Gastrocnemius medialis (tissue), 4 donors: Measurements from ENCODE around the gene OR9A2. TPM values are rescaled to one million over a fixed set of nuclear protein-coding genes. Genes with fewer than 3 reads are reported as not detected.

Experiments used
- ATAC-seq, 2 donors: fragments of 150-250 bp; one replicate each; pipeline ENCODE4 v1.9.1; 2016
- DNase-seq, 2 donors: peaks; one replicate each; pipeline ENCODE4 v3.0.0-alpha.2; 2019
- H3K27ac ChIP-seq, 4 donors: fragments of 200-600 bp; sonication (generic); 1 replicate in 1 of 4; 2 replicates in 3 of 4; pipeline ENCODE4 v1.5.1; 2016 to 2018; ENCODE audit warnings: mild to moderate bottlenecking in 2 of 4, moderate library complexity in 1 of 4
- H3K27me3 ChIP-seq, 3 donors: fragments of 200-600 bp; sonication (generic) in 2 of 3; 1 replicate in 1 of 3; 2 replicates in 2 of 3; pipeline versions ENCODE4 v1.5.1 to v1.6.0; 2016 to 2019; ENCODE audit warnings: mild to moderate bottlenecking in 1 of 3, moderate library complexity in 1 of 3
- H3K36me3 ChIP-seq, 2 donors: fragments of 200-600 bp; sonication (generic) in 1 of 2; one replicate each; pipeline ENCODE4 v1.5.1; 2017 to 2018
- H3K4me1 ChIP-seq, 2 donors: fragments of 200-600 bp; sonication (generic) in 1 of 2; one replicate each; pipeline ENCODE4 v1.5.1; 2016 to 2017; ENCODE audit warnings: mild to moderate bottlenecking in 2 of 2
- H3K4me3 ChIP-seq, 4 donors: fragments of 200-600 bp; sonication (generic) in 3 of 4; 1 replicate in 1 of 4; 2 replicates in 3 of 4; pipeline ENCODE4 v1.5.1; 2016 to 2019; ENCODE audit warnings: mild to moderate bottlenecking in 2 of 4
- H3K9me3 ChIP-seq, 3 donors: fragments of 200-600 bp; sonication (generic) in 2 of 3; 1 replicate in 1 of 3; 2 replicates in 2 of 3; pipeline ENCODE4 v1.5.1; 2016 to 2019
- POLR2A ChIP-seq, 2 donors: fragments of 450-650 bp; IDR thresholded peaks; one replicate each; pipeline ENCODE4 v1.6.1; 2017; ENCODE audit warnings: antibody characterized with exemption in 2 of 2, mild to moderate bottlenecking in 2 of 2, moderate library complexity in 2 of 2
- in situ Hi-C, 4 donors: fragments of 200-750 bp; cut with MboI; loops; one replicate each; pipeline versions ENCODE4 v1.15.0 to v1.8.0; 2017; ENCODE audit warnings: low sequenced_read_pairs in 4 of 4
- intact Hi-C: fragments of 100-400 bp; cut with DNase I; formaldehyde crosslinking; loops from one replicate; pipeline ENCODE4 v1.15.1; 2023; ENCODE audit warnings: low total_unique reads
- total RNA-seq, 4 donors: library from RNA; depleted of rRNA; stranded (reverse); fragments of >200 nt; gene quantifications; one replicate each; pipeline versions ENCODE4 v1.1.0 to v1.2.3, GENCODE V29; 2016
- TF ChIP-seq, protein P1 (sequence below), 5 experiments: fragments of 450-650 bp in 3 of 5; fragments of 200-600 bp in 2 of 5; sonication (generic) in 2 of 5; IDR thresholded peaks in 4 of 5; conservative IDR thresholded peaks in 1 of 5; 1 replicate in 4 of 5; 2 replicates in 1 of 5; pipeline ENCODE4 v1.5.1; 2016 to 2019; ENCODE audit warnings: antibody characterized with exemption in 5 of 5, mild to moderate bottlenecking in 3 of 5, moderate library complexity in 3 of 5

OR9A2 gene
- total RNA-seq, 4 donors from 2014 or later: not detected

DNA sequence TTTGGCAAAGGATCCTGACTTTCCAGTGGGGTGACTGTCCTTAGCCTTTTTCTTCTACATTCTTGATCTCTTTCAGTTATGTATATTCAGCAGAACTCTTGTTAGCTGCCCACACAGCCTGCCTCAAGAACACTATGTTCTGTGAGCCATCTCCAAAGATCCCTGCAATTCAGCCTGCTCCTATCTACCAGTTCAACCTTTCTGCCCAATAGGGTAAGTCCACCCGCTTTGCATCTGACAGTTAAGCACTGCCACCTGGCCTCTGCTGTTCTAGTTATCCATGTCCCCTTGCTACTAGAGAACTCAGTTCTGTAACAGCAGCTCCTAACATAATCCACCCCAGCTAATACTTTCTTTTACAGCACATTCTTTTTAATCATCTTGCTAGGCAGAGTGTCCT lies 13.5 kb downstream of the OR9A2 start:
- Histone ChIP-seq H3K27me3 (no peaks in the 10 kb centered on the region), H3K36me3 (no peaks in the 10 kb centered on the region), H3K4me1 (peaks cover 7 to 10% of the 10 kb centered on the region in 2 donors), H3K27ac (peak overlapping the region in 2 of 4 donors; percentile 4 to 40), H3K9me3 (no peaks in the 10 kb centered on the region), H3K4me3 (no peak overlapping the region)
- intact Hi-C loops: no loop called here
- TF ChIP-seq POLR2A (IDR thresholded peaks at IDR 0.05): no peak
- TF ChIP-seq, protein P1, sequence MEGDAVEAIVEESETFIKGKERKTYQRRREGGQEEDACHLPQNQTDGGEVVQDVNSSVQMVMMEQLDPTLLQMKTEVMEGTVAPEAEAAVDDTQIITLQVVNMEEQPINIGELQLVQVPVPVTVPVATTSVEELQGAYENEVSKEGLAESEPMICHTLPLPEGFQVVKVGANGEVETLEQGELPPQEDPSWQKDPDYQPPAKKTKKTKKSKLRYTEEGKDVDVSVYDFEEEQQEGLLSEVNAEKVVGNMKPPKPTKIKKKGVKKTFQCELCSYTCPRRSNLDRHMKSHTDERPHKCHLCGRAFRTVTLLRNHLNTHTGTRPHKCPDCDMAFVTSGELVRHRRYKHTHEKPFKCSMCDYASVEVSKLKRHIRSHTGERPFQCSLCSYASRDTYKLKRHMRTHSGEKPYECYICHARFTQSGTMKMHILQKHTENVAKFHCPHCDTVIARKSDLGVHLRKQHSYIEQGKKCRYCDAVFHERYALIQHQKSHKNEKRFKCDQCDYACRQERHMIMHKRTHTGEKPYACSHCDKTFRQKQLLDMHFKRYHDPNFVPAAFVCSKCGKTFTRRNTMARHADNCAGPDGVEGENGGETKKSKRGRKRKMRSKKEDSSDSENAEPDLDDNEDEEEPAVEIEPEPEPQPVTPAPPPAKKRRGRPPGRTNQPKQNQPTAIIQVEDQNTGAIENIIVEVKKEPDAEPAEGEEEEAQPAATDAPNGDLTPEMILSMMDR (IDR thresholded peaks at IDR 0.05 in 4 of 5, conservative IDR thresholded peaks at IDR 0.05 in 1 of 5): no peak
- DNase-seq: no peak
- in situ Hi-C loops: loop anchor here in 2 of 4 donors (25.0 kb wide), 2 partner anchors 399 to 424 kb away; partner anchors contain the start of genes EPHA1 (in 1 of the 2) and TAS2R60 (in 1 of the 2)
- ATAC-seq: peak in 1 of 2 donors; percentile 14

DNA sequence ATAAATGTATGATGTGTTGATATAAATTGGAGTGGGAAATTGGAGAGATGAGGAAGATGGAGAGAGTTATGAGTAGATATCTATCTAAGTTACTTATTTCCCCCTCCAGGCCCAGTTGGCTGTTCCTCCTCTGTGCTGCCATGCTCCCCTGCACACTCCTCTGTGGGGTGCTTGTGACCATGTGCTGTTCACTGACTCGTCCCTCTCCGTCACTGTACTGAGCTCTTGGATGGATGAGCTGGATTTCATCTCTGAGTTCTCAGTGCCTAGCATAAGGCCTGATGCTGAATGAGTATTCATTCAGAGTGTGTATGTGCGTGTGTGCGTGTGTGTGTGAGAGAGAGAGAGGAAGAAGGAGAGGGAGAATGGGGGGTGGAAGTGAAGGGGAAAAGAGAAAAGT lies 14.5 kb downstream of the OR9A2 start:
- Histone ChIP-seq H3K36me3 (no peaks in the 10 kb centered on the region), H3K4me1 (peaks cover 7 to 10% of the 10 kb centered on the region in 2 donors), H3K4me3 (no peak overlapping the region), H3K9me3 (no peaks in the 10 kb centered on the region), H3K27me3 (no peaks in the 10 kb centered on the region), H3K27ac (no peak overlapping the region)
- TF ChIP-seq, protein P1 (IDR thresholded peaks at IDR 0.05 in 4 of 5, conservative IDR thresholded peaks at IDR 0.05 in 1 of 5): no peak
- TF ChIP-seq POLR2A (IDR thresholded peaks at IDR 0.05): no peak
- in situ Hi-C loops (loop anchor here in 2 of 4 donors (25.0 kb wide), 2 partner anchors 400 to 425 kb away; partner anchors contain the start of genes EPHA1 (in 1 of the 2) and TAS2R60 (in 1 of the 2)), intact Hi-C loops (no loop called here)
- DNase-seq (no peak), ATAC-seq (no peak)

DNA sequence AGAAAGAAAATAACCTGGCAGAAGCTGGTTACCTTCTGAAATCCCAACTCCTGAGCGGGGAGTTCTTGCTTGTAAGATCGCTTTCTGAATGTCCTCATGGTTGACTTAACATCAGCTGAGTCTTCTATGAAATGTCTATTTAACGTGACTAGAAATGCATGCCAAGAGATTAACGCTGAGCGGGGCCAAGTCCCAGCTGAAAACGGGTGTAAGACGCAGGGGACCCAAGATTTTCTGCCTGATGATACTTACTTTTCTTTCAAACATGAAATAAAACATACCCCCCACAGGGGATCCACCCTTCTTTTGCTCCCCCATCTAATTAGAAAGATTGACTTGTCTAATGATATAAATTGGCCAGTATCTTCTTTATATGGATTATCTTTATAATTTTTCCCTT lies 14.9 kb downstream of the OR9A2 start:
- peaks cover 7 to 10% of the 10 kb centered on the region in 2 donors for H3K4me1 ChIP-seq
- no peak overlapping the region for H3K4me3 ChIP-seq
- H3K36me3 ChIP-seq: no peaks in the 10 kb centered on the region
- in situ Hi-C loops: loop anchor here in 2 of 4 donors (25.0 kb wide), 2 partner anchors 400 to 425 kb away; partner anchors contain the start of genes EPHA1 (in 1 of the 2) and TAS2R60 (in 1 of the 2)
- no peaks in the 10 kb centered on the region for H3K27me3 ChIP-seq
- no peak overlapping the region for H3K27ac ChIP-seq
- H3K9me3 ChIP-seq: no peaks in the 10 kb centered on the region
- ATAC-seq: no peak
- TF ChIP-seq, protein P1 (IDR thresholded peaks at IDR 0.05 in 4 of 5, conservative IDR thresholded peaks at IDR 0.05 in 1 of 5): no peak
- no peak for TF ChIP-seq POLR2A (IDR thresholded peaks at IDR 0.05)
- no peak for DNase-seq
- intact Hi-C loops: no loop called here

DNA sequence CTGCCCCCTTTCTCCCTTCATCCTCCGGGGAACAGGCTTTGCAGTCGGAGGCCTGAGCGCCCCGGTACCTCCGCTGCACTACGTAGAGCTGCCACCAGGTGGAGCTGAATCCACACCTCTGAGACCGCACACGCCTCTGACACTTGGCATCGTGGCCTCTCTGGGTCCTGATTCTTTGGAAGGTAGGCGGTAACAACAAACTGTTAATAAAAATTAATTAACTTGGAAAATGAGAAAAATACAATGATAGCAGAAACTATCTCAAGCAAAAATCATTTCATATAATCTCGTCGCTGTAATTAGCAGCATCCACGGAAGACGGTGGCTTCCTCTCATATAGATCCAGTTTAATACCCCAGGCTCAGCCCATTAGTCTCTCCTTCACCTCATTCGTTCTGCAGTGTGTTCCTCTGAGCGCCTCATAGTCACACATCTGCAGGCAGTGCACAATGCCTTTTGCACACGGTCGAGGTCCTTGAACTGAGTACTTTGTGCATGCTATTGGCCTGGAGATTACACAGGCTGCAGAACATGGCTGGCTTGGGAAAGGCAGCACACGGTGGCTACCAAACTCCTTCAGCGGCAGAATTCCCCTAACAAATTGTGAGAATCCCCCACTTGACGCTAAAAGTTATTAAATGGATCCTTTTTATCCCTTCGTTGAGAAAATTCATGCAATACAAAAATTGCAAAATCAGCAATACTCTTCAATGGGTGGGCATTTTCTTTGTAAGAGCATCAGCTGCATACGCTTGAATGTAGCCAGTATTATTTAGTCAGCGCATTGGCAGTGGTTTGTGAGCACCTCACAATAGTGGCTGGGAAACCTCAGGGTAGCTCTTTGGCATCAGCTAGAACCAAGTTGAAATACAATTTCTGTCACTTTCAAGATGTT lies 18.7 kb downstream of the OR9A2 start:
- ATAC-seq (peak; percentile 76 to 83), DNase-seq (peak; percentile 29 to 55)
- no peaks in the 10 kb centered on the region for H3K9me3 ChIP-seq
- no peaks in the 10 kb centered on the region for H3K27me3 ChIP-seq
- H3K4me3 ChIP-seq: no peak overlapping the region
- no peaks in the 10 kb centered on the region for H3K36me3 ChIP-seq
- no peak overlapping the region for H3K27ac ChIP-seq
- in situ Hi-C loops: loop anchor here (5.0 to 25.0 kb wide), 5 partner anchors 133 to 429 kb away; partner anchors contain the start of genes EPHA1 (in 1 of the 4), EPHB6 (in 1 of the 4) and TAS2R60 (in 1 of the 4)
- TF ChIP-seq, protein P1 (IDR thresholded peaks at IDR 0.05 in 4 of 5, conservative IDR thresholded peaks at IDR 0.05 in 1 of 5): peak; percentile 82 to 96 (median 90)
- no peak for TF ChIP-seq POLR2A (IDR thresholded peaks at IDR 0.05)
- H3K4me1 ChIP-seq: peaks cover 0 to 1% of the 10 kb centered on the region in 2 donors
- intact Hi-C loops: loop anchor here (1.0 to 10.0 kb wide), 2 partner anchors 207 to 403 kb away; no protein-coding TSS in a partner anchor
